ENCODE measurements around the gene BMPR1A.

GRCh38 chr10:86821388-86821999 lies 65.1 kb downstream of the BMPR1A start:
- no peak for TF ChIP-seq EZH2phosphoT487 (IDR thresholded peaks at IDR 0.05; ENCODE audit: insufficient read depth, low read depth)
- no peak for TF ChIP-seq EZH2 (IDR thresholded peaks at IDR 0.05; ENCODE audit: insufficient read depth, poor library complexity, severe bottlenecking)

All from GM23248 (cell line).